NT2/D1 (cell line): Measurements from ENCODE around the gene GATA6.

ENCODE experiments used
- YY1 ChIP-seq: IDR thresholded peaks from 2 replicates; pipeline ENCODE4 v1.6.1; 2011; ENCODE audit not compliant: insufficient read length, insufficient read depth
- ZNF274 ChIP-seq: IDR thresholded peaks from 2 replicates; pipeline ENCODE4 v1.6.1; 2011; ENCODE audit warnings: mild to moderate bottlenecking, low read depth, low read length

DNA sequence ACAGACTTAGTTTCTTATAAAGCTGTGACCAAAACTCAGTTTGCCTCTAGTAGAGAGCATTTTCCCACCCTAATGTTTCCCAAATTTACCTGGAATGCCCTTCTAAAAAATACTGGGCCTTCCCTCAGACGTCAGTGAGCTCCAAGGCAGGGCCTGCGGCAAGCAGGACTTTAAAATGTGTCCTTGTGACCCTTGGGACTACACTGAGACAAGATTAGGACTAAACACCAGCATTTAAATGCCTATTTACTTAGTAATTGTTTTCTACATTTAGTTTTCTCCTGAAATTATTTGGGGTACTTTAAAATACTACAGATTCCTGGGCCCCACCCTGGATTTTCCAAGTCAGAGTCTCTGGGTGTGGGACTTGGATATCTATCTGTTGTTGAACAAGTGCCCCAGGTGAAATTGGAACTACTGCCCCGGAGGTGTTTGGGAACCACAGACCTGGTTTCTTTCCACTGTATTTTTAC, 14.3 kb downstream of the GATA6 start:
- TF ChIP-seq YY1 (no peak), ZNF274 (no peak)
